Globus pallidus (tissue), 1 donor: Measurements from ENCODE around the gene BAK1.
"Not testable (repeated sequence)": the region's sequence is repeated elsewhere in the genome, so short reads cannot be mapped to it uniquely, and the experiment has no call there.

Experiments used
- DNase-seq: peaks from one replicate; pipeline ENCODE4 v3.0.0-alpha.2; 2015; ENCODE audit warnings: low spot score

BAK1 gene

DNA sequence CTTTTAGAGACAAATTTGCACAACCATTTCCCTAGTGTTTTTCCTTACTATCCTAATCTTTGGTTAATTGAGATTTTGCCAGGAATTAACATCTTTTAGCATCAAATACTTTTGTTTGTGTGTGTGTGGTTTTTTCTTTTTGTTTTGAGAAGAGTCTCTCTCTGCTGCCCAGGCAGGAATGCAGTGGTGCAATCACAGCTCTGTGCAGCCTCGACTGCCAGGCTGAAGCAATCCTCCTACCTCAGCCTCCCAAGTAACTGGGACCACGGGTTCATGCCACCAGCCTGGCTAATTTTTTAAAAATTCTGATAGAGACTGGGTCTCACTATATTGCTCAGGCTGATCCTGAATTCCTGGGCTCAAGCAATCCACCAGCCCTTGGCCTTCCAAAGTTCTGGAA is 28.5 kb downstream of the BAK1 start:
- no peak for DNase-seq

DNA sequence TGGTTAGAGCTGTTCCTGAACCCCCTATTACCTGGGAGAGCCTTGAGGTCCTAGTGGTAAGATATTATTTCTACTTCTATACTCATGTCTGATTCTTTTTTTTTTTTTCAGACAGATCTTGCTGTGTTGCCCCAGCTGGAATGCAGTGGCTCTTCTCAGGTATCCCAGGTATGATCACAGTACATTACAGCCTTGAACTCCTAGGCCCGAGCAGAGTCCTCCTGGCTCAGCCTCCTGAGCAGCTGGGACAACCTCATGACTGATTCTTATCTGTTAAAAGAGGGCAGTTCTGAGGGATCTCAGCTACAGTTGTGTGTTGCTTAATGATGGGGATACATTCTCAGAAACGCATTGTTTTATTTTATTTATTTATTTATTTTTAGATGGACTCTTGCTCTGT is 30.2 kb downstream of the BAK1 start:
- DNase-seq: no peak

DNA sequence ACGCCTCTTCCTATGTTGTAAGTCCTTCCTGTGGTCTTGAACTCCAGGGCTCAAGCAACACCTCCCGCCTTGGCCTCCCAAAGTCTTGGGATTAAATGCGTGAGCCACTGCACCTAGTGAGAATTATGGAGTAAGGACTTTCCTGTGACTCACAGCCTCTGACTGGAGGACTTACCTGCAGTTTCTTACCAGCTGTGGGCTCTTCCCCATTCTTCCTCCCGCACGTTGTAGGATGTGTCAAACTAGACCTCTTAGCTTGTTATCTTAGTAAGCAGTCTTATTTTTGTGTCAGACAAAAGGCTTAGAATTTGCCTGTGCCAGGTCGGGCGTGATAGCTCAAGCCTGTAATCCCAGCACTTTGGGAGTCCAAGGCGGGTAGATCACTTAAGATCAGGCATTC is 30.9 kb downstream of the BAK1 start:
- DNase-seq: no peak

DNA sequence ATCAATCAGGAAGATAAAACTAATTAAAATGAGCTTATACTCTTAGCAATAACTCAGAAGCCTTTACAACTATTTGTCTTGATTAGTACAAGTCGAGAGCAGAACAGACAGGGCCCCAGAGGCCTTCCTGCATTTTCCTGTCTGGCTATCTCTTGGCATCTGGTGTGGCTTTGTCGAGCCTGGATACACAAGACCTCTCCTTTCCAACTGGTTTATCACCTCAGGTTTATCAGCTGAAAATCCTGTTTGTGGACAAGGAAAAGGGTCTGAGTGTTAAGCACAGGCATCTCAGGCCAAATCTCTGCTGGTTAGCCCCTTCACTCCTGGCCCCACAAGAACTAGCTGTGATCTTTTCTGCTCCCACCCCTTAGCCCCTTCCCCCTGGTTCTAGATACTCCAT is 32.6 kb downstream of the BAK1 start:
- DNase-seq: no peak

DNA sequence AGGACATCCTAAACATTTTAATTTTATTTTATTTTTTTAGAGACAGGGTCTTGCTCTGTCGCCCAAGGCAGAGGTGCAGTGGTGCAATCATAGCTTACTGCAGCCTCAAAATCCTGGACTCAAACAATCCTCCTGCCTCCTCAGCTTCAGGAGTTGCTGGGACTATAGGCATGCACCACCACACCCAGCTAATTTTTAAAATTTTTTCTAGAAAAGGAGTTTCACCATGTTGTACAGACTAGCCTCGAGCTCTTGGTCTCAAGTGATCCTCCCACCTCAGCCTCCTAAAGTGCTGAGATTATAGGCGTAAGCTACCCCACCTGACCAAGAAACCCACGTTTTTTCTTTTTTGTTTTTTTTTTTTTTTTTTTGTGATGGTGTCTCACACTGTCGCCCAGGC is 33.3 kb downstream of the BAK1 start:
- DNase-seq: no peak

DNA sequence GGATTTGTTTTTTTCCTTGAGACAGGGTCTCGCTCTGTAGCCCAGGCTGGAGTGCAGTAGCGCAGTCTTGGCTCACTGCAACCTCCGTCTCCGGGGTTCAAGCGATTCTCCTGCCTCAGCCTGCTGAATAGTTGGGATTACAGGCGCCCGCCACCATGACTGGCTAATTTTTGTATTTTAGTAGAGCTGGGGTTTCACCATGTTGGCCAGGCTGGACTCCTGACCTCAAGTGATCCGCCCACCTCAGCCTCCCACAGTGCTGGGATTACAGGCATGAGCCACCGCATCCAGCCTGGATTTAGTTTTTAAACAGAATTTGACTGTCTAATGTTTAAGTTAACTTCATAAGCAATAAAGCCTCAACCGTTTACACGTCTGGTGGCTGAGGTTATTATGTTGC is 34.8 kb downstream of the BAK1 start:
- not testable (repeated sequence) for DNase-seq

DNA sequence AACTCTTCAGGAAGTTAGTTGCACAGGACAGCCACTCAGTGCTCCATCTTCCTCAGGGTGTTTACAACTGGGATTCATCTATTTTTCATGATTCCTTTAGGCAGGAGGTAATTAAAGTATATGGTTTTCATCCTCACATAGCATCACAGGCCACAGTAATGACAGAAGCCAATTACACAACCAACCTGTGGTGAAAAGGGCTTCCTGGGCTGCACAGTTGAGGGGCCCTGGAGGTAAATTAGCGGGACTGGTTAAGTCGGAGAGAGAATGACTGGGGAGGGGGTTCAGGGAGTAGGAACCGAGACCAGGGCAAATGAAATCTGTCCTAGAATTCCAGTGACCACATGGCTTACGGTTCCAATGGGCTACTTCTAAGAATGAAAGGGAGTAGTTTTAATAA is 37.0 kb downstream of the BAK1 start:
- DNase-seq: no peak

DNA sequence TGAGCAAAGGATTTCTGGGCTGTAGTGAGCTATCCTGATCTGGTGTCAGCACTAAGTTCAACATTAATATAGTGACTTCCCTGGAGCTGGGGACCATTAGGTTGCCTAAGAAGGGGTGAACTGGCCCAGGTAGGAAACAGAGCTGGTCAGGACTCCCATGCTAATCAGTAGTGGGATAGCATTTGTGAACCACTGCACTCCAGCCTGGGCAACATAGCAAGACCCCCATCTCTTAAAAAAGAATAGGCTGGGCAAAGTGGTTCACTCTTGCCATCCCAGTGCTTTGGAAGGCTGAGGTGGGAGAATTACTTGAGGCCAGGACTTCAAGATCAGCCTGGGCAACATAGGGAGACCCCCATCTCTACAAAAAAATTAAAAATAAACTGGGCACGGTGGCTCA is 39.3 kb downstream of the BAK1 start:
- no peak for DNase-seq

DNA sequence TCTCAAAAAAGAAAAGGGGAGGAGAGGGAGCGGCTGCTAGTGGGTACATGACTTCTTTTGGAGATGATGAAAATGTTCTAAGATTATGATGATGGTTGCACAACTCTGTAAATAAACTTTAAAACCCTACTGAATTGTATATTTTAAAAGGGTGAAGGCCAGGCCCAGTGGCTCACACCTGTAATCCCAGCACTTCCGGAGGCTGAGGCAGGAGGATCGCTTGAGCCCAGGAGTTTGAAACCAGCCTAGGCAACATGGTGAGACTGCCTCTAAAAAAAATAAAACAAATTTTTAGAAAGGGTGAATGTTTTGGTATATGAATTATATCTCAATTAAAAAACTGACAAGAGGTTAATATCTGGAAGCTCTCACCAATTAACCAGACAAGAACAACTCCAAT is 45.4 kb downstream of the BAK1 start:
- DNase-seq: no peak

DNA sequence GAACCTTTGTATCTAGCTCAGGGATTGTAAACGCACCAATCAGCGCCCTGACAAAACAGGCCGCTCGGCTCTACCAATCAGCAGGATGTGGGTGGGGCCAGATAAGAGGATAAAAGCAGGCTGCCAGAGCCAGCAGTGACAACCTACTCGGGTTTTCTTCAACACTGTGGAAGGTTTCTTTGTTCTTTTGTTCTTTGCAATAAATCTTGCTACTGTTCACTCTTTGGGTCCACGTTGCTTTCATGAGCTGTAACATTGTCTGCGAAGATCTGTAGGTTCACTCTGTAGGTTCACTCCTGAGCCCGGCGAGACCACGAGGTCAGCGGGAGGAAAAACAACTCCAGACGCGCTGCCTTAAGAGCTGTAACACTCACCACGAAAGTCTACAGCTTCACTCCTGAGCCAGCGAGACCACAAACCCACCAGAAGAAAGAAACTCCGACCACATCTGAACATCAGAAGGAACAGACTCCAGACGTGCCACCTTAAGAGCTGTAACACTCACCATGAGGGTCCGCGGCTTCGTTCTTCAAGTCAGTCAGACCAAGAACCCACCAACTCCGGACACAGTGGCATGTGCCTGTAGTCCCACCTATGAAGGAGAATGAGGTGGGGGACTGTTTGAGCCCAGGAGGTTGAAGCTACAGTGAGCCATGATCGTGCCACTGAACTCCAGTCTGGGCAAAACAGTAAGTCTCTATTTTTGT is 46.8 kb downstream of the BAK1 start:
- not testable (repeated sequence) for DNase-seq

DNA sequence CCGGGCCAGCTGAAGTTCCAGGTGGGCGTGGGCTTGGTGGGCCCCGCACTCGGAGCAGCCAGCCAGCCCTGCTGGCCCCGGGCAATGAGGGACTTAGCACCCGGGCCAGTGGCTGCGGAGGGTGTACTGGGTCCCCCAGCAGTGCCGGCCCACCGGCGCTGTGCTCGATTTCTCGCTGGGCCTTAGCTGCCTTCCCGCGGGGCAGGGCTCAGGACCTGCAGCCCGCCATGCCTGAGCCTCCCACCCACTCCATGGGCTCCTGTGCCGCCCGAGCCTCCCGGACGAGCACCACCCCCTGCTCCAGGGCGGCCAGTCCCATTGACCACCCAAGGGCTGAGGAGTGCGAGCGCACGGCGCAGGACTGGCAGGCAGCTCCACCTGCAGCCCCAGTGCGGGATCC is 47.6 kb downstream of the BAK1 start:
- not testable (repeated sequence) for DNase-seq

DNA sequence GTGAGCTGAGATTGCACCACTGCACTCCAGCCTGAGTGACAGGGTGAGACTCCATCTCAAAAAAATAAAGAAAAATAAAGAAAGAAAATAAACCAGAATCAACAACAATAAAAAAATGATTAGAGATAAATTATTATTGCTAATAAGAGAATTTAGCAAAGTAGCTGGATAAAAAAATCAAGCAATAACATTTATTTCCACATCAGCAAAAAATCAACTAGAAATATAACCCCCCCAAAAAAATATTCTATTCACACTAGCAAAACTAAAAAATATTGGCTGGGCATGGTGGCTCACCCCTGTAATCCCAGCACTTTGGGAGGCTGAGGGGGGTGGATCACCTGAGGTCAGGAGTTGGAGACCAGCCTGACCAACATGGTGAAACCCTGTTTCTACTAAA is 49.5 kb downstream of the BAK1 start:
- not testable (repeated sequence) for DNase-seq
